H9 (cell line): ENCODE data around the gene DCAF17. TPM values are rescaled to one million over a fixed set of nuclear protein-coding genes. Genes with fewer than 3 reads are reported as not detected.

ENCODE experiments used
- DNase-seq: peaks from one replicate; pipeline ENCODE4 v3.0.0-alpha.2; 2017
- H2AFZ ChIP-seq: one replicate; pipeline ENCODE4 v1.6.1; 2013; ENCODE audit warnings: mild to moderate bottlenecking, low read length, control low read depth, moderate library complexity
- H2AK5ac ChIP-seq: 2 replicates; pipeline ENCODE4 v1.6.1; 2013; ENCODE audit warnings: low read length, control low read depth, mixed read lengths; ENCODE audit not compliant: insufficient read length
- H2BK120ac ChIP-seq: one replicate; pipeline ENCODE4 v1.6.1; 2013; ENCODE audit warnings: low read depth, mild to moderate bottlenecking, low read length, control low read depth, inconsistent platforms; ENCODE audit not compliant: poor library complexity, severe bottlenecking
- H2BK12ac ChIP-seq: 2 replicates; pipeline ENCODE4 v1.6.1; 2013; ENCODE audit warnings: low read length, control low read depth, mixed read lengths, low read depth; ENCODE audit not compliant: insufficient read length
- H2BK15ac ChIP-seq: 2 replicates; pipeline ENCODE4 v1.6.1; 2013; ENCODE audit warnings: low read depth, low read length, control low read depth
- H2BK20ac ChIP-seq: one replicate; pipeline ENCODE4 v1.6.1; 2013; ENCODE audit warnings: low read depth, mild to moderate bottlenecking, low read length, control low read depth, inconsistent platforms; ENCODE audit not compliant: poor library complexity, severe bottlenecking
- H2BK5ac ChIP-seq: 2 replicates; pipeline ENCODE4 v1.6.1; 2013; ENCODE audit warnings: low read length, control low read depth, mixed read lengths; ENCODE audit not compliant: insufficient read length
- H3K14ac ChIP-seq: 2 replicates; pipeline ENCODE4 v1.6.1; 2013; ENCODE audit warnings: low read length, control low read depth; ENCODE audit not compliant: insufficient read depth
- H3K18ac ChIP-seq: 2 replicates; pipeline ENCODE4 v1.6.1; 2013; ENCODE audit warnings: low read depth, mild to moderate bottlenecking, mixed read lengths, low read length, control low read depth; ENCODE audit not compliant: insufficient read length
- H3K23ac ChIP-seq: 2 replicates; pipeline ENCODE4 v1.6.1; 2013; ENCODE audit warnings: low read length, control low read depth, mixed read lengths, low read depth; ENCODE audit not compliant: insufficient read length
- H3K23me2 ChIP-seq: 2 replicates; pipeline ENCODE4 v1.6.1; 2013; ENCODE audit warnings: low read depth, mild to moderate bottlenecking, mixed read lengths, low read length, control low read depth; ENCODE audit not compliant: insufficient read length, poor library complexity, severe bottlenecking
- H3K27ac ChIP-seq: 2 replicates; pipeline ENCODE4 v1.5.1; 2013; ENCODE audit warnings: low read length, control low read depth, mixed read lengths, low read depth; ENCODE audit not compliant: insufficient read length
- H3K27me3 ChIP-seq: 2 replicates; pipeline ENCODE4 v1.6.1; 2013; ENCODE audit warnings: low read length, control low read depth, inconsistent platforms; ENCODE audit not compliant: insufficient read depth
- H3K4ac ChIP-seq: 2 replicates; pipeline ENCODE4 v1.6.1; 2013; ENCODE audit warnings: low read depth, mild to moderate bottlenecking, control low read depth, inconsistent platforms, low read length, moderate library complexity
- H3K4me1 ChIP-seq: 2 replicates; pipeline ENCODE4 v1.6.1; 2013; ENCODE audit warnings: low read length, control low read depth, inconsistent platforms; ENCODE audit not compliant: insufficient read depth
- H3K4me2 ChIP-seq: 2 replicates; pipeline ENCODE4 v1.6.1; 2013; ENCODE audit warnings: low read length, control low read depth, mixed read lengths; ENCODE audit not compliant: insufficient read length, insufficient read depth
- H3K56ac ChIP-seq: 2 replicates; pipeline ENCODE4 v1.6.1; 2013; ENCODE audit warnings: low read depth, mild to moderate bottlenecking, mixed read lengths, low read length, control low read depth; ENCODE audit not compliant: insufficient read length
- H3K79me1 ChIP-seq: 2 replicates; pipeline ENCODE4 v1.6.1; 2013; ENCODE audit warnings: low read depth, mild to moderate bottlenecking, moderate library complexity, low read length, control low read depth, inconsistent platforms; ENCODE audit not compliant: insufficient read depth, poor library complexity, severe bottlenecking
- H3K79me2 ChIP-seq: 2 replicates; pipeline ENCODE4 v1.6.1; 2013; ENCODE audit warnings: low read length, control low read depth, inconsistent platforms; ENCODE audit not compliant: insufficient read depth
- H3K9ac ChIP-seq: 2 replicates; pipeline ENCODE4 v1.6.1; 2013; ENCODE audit warnings: low read length, control low read depth, mixed read lengths; ENCODE audit not compliant: insufficient read length; ENCODE audit errors: extremely low read depth
- H3K9me3 ChIP-seq: one replicate; pipeline ENCODE4 v1.6.1; 2013; ENCODE audit warnings: low read depth, low read length, inconsistent platforms; ENCODE audit not compliant: control insufficient read depth
- H3T11ph ChIP-seq: one replicate; pipeline ENCODE4 v1.6.1; 2013; ENCODE audit warnings: mild to moderate bottlenecking, low read length, control low read depth, inconsistent platforms
- H4K20me1 ChIP-seq: one replicate; pipeline ENCODE4 v1.6.1; 2013; ENCODE audit not compliant: control insufficient read depth, insufficient read length, insufficient read depth
- H4K5ac ChIP-seq: 2 replicates; pipeline ENCODE4 v1.6.1; 2013; ENCODE audit warnings: low read depth, mild to moderate bottlenecking, mixed read lengths, low read length, control low read depth; ENCODE audit not compliant: insufficient read length
- H4K8ac ChIP-seq: replicated peaks from 2 replicates; pipeline ENCODE4 v1.6.1; 2013; ENCODE audit warnings: low read length, control low read depth, mixed read lengths, low read depth; ENCODE audit not compliant: insufficient read length
- H4K91ac ChIP-seq: 2 replicates; pipeline ENCODE4 v1.6.1; 2013; ENCODE audit warnings: low read depth, mild to moderate bottlenecking, moderate library complexity, mixed read lengths, low read length, control low read depth; ENCODE audit not compliant: insufficient read length
- H3K27ac Mint-ChIP-seq, 3 experiments: 2 replicates in 2 of 3; 3 replicates in 1 of 3; pipeline ENCODE4 v1.8.0; 2020 to 2021; ENCODE audit warnings: mixed read lengths in 3 of 3, mild to moderate bottlenecking in 1 of 3, moderate library complexity in 1 of 3
- H3K27me3 Mint-ChIP-seq: 2 replicates; pipeline ENCODE4 v1.8.0; 2021; ENCODE audit warnings: low read depth, mild to moderate bottlenecking, moderate library complexity, mixed read lengths
- H3K36me3 Mint-ChIP-seq, 3 experiments: 2 replicates in 2 of 3; 3 replicates in 1 of 3; pipeline ENCODE4 v1.8.0; 2020 to 2021; ENCODE audit warnings: low read depth in 3 of 3, mixed read lengths in 3 of 3; ENCODE audit not compliant: insufficient read depth in 1 of 3
- H3K4me1 Mint-ChIP-seq, 2 experiments: 2 replicates each; pipeline ENCODE4 v1.8.0; 2020; ENCODE audit warnings: mixed read lengths in 2 of 2
- H3K4me3 Mint-ChIP-seq, 2 experiments: 2 replicates in 1 of 2; 3 replicates in 1 of 2; pipeline ENCODE4 v1.8.0; 2020 to 2021; ENCODE audit warnings: mild to moderate bottlenecking in 2 of 2, mixed read lengths in 2 of 2, moderate library complexity in 1 of 2
- H3K9me3 Mint-ChIP-seq, 2 experiments: 2 replicates in 1 of 2; 3 replicates in 1 of 2; pipeline ENCODE4 v1.8.0; 2020; ENCODE audit warnings: mild to moderate bottlenecking in 2 of 2, mixed read lengths in 2 of 2, moderate library complexity in 1 of 2
- CTCF ChIP-seq: fragments of 200-600 bp; sonication (generic); conservative IDR thresholded peaks from 3 replicates; pipeline ENCODE4 v1.8.0; 2021; ENCODE audit warnings: antibody characterized with exemption, mild to moderate bottlenecking
- WGBS: extraction: QIAGEN DNeasy Blood & Tissue Kit; methylation state at CpG from one replicate; pipeline ENCODE4 v1.1.7; 2013; ENCODE audit warnings: missing lambda C conversion rate, low lambda C conversion rate, mixed read lengths; ENCODE audit not compliant: insufficient read length; ENCODE audit errors: extremely low coverage; 5-methylcytosine and 5-hydroxymethylcytosine counted together
- total RNA-seq: library from RNA; stranded (reverse); gene quantifications from 2 replicates; pipeline ENCODE4 v1.2.1, GENCODE V29; 2021

DCAF17 gene
- total RNA-seq, 1 experiment from 2014 or later: 28.1 TPM

GRCh38 chr2:171419333-171419732 is 14.7 kb upstream of the DCAF17 start:
- Histone ChIP-seq H3K9me3 (peaks cover 16% of the 10 kb centered on the region), H3K23ac (no peak overlapping the region), H2BK120ac (no peak overlapping the region), H2BK5ac (no peak overlapping the region), H3T11ph (no peak overlapping the region), H2BK12ac (no peak overlapping the region), H3K56ac (no peak overlapping the region), H2BK15ac (no peak overlapping the region), H2BK20ac (no peak overlapping the region), H3K18ac (no peak overlapping the region), H3K4ac (no peak overlapping the region), H3K4me2 (no peak overlapping the region), H2AFZ (no peak overlapping the region), H2AK5ac (no peak overlapping the region), H3K79me1 (peaks cover 2% of the 10 kb centered on the region), H4K8ac (no peak overlapping the region), H3K27ac (no peak overlapping the region), H3K4me1 (no peaks in the 10 kb centered on the region), H3K14ac (no peak overlapping the region), H3K79me2 (peaks cover 1% of the 10 kb centered on the region; the same call in 1 of the 2 replicates), H3K27me3 (no peaks in the 10 kb centered on the region), H3K23me2 (no peaks in the 10 kb centered on the region), H4K91ac (no peak overlapping the region), H4K20me1 (no peaks in the 10 kb centered on the region), H3K9ac (no peak overlapping the region), H4K5ac (no peak overlapping the region)
- peaks cover 18 to 21% of the 10 kb centered on the region in 2 experiments for H3K9me3 Mint-ChIP-seq
- no CpG with 5 or more reads among the region's 2 CpGs for WGBS
- no peak overlapping the region for H3K4me3 Mint-ChIP-seq
- H3K36me3 Mint-ChIP-seq: peaks cover 20 to 30% (median 22%) of the 10 kb centered on the region in 3 experiments
- H3K27ac Mint-ChIP-seq: no peak overlapping the region
- H3K27me3 Mint-ChIP-seq: no peaks in the 10 kb centered on the region; the same call in 1 of the 2 replicates
- DNase-seq: no peak
- no peak for TF ChIP-seq CTCF
- peaks cover 14% of the 10 kb centered on the region in 2 experiments; a peak in 3 of 4 replicates for H3K4me1 Mint-ChIP-seq
